B cell (primary cell): ENCODE measurements around the gene NT5DC3. TPM values are rescaled to one million over a fixed set of nuclear protein-coding genes. Genes with fewer than 3 reads are reported as not detected.

ENCODE experiments used
- ATAC-seq: fragments of 200-7000 bp; cut with Tn5 transposase; one replicate; pipeline ENCODE4 v1.10.0; 2021; ENCODE audit warnings: low read depth, mild to moderate bottlenecking, moderate number of reproducible peaks, moderate library complexity
- CTCF ChIA-PET: fragments of 350-600 bp; sonication (Branson Sonifier 250); formaldehyde crosslinking; loops from one replicate; lab custom pipeline; 2021; ENCODE audit warnings: antibody characterized with exemption, inconsistent platforms; lab: Charles Lee
- POLR2A ChIA-PET: fragments of 350-600 bp; sonication (Branson Sonifier 250); formaldehyde crosslinking; loops from one replicate; lab custom pipeline; 2021; ENCODE audit warnings: antibody characterized with exemption; lab: Charles Lee
- DNase-seq: peaks from one replicate; pipeline ENCODE4 v3.0.0; 2013
- H2AFZ ChIP-seq: 2 replicates; pipeline ENCODE4 v1.6.1; 2012; ENCODE audit warnings: mild to moderate bottlenecking, low read depth, low read length; ENCODE audit not compliant: insufficient read depth, poor library complexity, severe bottlenecking
- H3K27ac ChIP-seq, 2 donors: 1 replicate in 1 of 2; 2 replicates in 1 of 2; pipeline ENCODE4 v1.5.1; 2012 to 2013; ENCODE audit warnings: low read length in 2 of 2, mild to moderate bottlenecking in 2 of 2, moderate library complexity in 1 of 2
- H3K27me3 ChIP-seq, 4 experiments: fragments of 200-600 bp in 1 of 4; sonication (generic) in 1 of 4; replicated peaks in 1 of 4; 1 replicate in 2 of 4; 2 replicates in 2 of 4; pipeline versions ENCODE4 v1.6.1 to v1.7.0; 2013 to 2016; ENCODE audit warnings: low read length in 3 of 4, mild to moderate bottlenecking in 2 of 4, mixed read lengths in 1 of 4, moderate library complexity in 1 of 4; ENCODE audit not compliant: insufficient read depth in 4 of 4, control insufficient read depth in 3 of 4; ENCODE audit errors: control extremely low read depth in 1 of 4
- H3K36me3 ChIP-seq, 2 experiments: replicated peaks in 1 of 2; 1 replicate in 1 of 2; 2 replicates in 1 of 2; pipeline versions ENCODE4 v1.6.1 to v1.7.1; 2013; ENCODE audit warnings: low read length in 1 of 2; ENCODE audit not compliant: insufficient read depth in 2 of 2, control insufficient read depth in 1 of 2; ENCODE audit errors: control extremely low read depth in 1 of 2, extremely low read depth in 1 of 2
- H3K4me1 ChIP-seq, 2 donors: fragments of 200-600 bp in 1 of 2; sonication (generic) in 1 of 2; 1 replicate in 1 of 2; 2 replicates in 1 of 2; pipeline versions ENCODE4 v1.5.1 to v1.6.1; 2013 to 2017; ENCODE audit warnings: low read length in 2 of 2; ENCODE audit not compliant: control insufficient read depth in 2 of 2, insufficient read depth in 2 of 2
- H3K4me2 ChIP-seq: replicated peaks from 2 replicates; pipeline ENCODE3; 2012; ENCODE audit warnings: mild to moderate bottlenecking, low read depth, low read length; ENCODE audit not compliant: poor library complexity, severe bottlenecking
- H3K4me3 ChIP-seq, 5 experiments: fragments of 200-600 bp in 1 of 5; sonication (generic) in 1 of 5; 1 replicate in 3 of 5; 2 replicates in 2 of 5; pipeline versions ENCODE4 v1.5.1 to v1.7.0; 2011 to 2016; ENCODE audit warnings: low read length in 4 of 5, mild to moderate bottlenecking in 4 of 5, low read depth in 2 of 5, control low read depth in 1 of 5, moderate library complexity in 1 of 5; ENCODE audit not compliant: insufficient read depth in 1 of 5; ENCODE audit errors: control extremely low read depth in 1 of 5, extremely low read depth in 1 of 5
- H3K79me2 ChIP-seq: fragments of 200-600 bp; sonication (generic); one replicate; pipeline ENCODE4 v1.6.0; 2016; ENCODE audit warnings: low read length; ENCODE audit not compliant: control insufficient read depth, insufficient read depth
- H3K9ac ChIP-seq: fragments of 200-600 bp; sonication (generic); 2 replicates; pipeline ENCODE4 v1.6.1; 2017; ENCODE audit warnings: mild to moderate bottlenecking, low read length, moderate library complexity
- H3K9me3 ChIP-seq, 3 donors: one replicate each; pipeline versions ENCODE4 v1.6.1 to v1.7.1; 2013; ENCODE audit warnings: low read length in 2 of 3; ENCODE audit not compliant: control insufficient read depth in 2 of 3, insufficient read depth in 1 of 3; ENCODE audit errors: control extremely low read depth in 1 of 3
- H4K20me1 ChIP-seq: 2 replicates; pipeline ENCODE4 v1.6.0; 2012; ENCODE audit warnings: mild to moderate bottlenecking, low read length; ENCODE audit not compliant: insufficient read depth, control insufficient read depth, poor library complexity, severe bottlenecking
- H3K27ac Mint-ChIP-seq: one replicate; pipeline ENCODE4 v1.8.0; 2021; ENCODE audit warnings: mixed read lengths
- H3K27me3 Mint-ChIP-seq: one replicate; pipeline ENCODE4 v1.8.0; 2021; ENCODE audit warnings: mixed read lengths
- H3K4me1 Mint-ChIP-seq: one replicate; pipeline ENCODE4 v1.8.0; 2021; ENCODE audit warnings: mixed read lengths
- H3K4me3 Mint-ChIP-seq: one replicate; pipeline ENCODE4 v1.8.0; 2021; ENCODE audit warnings: mixed read lengths
- H3K9me3 Mint-ChIP-seq: one replicate; pipeline ENCODE4 v1.8.0; 2022; ENCODE audit warnings: mixed read lengths; ENCODE audit not compliant: insufficient read depth
- EZH2 ChIP-seq: IDR thresholded peaks from 2 replicates; pipeline ENCODE4 v1.6.1; 2012; ENCODE audit warnings: borderline replicate concordance, low read depth, mild to moderate bottlenecking, moderate library complexity, low read length; ENCODE audit not compliant: insufficient read depth, poor library complexity, severe bottlenecking
- WGBS: methylation state at CpG from one replicate; pipeline ENCODE4 v1.1.5; 2013; ENCODE audit warnings: missing lambda C conversion rate; ENCODE audit not compliant: insufficient coverage; 5-methylcytosine and 5-hydroxymethylcytosine counted together
- intact Hi-C: fragments of 100-400 bp; cut with micrococcal nuclease; formaldehyde crosslinking; loops from one replicate; pipeline ENCODE4 v1.10.0; 2022
- polyA plus RNA-seq: library from polyadenylated mRNA; depleted of rRNA; stranded (reverse); fragments of >200 nt; gene quantifications from 2 replicates; pipeline ENCODE4 v1.2.3, GENCODE V29; 2012
- total RNA-seq, 2 donors: library from RNA; stranded (reverse); fragments of 120-200 nt in 1 of 2; gene quantifications; 1 replicate in 1 of 2; 2 replicates in 1 of 2; pipeline versions ENCODE4 v1.2.3 to v1.2.4, GENCODE V29; 2013 to 2022
- TF ChIP-seq, protein P1 (sequence below): fragments of 200-600 bp; IDR thresholded peaks from one replicate; pipeline ENCODE4 v1.8.0; 2022; ENCODE audit warnings: antibody characterized with exemption, mild to moderate bottlenecking

NT5DC3 gene
- total and polyA plus RNA-seq, 2 donors (not counting 1 experiment from before 2014, with no cell fraction given), result 4.4 to 10.6 TPM

GRCh38 chr12:103883908-103884307, 42.9 kb upstream of the NT5DC3 start:
- no peaks in the 10 kb centered on the region for H3K9me3 ChIP-seq
- POLR2A ChIA-PET, result interaction anchor here (0.7 to 1.0 kb wide), 2 partner anchors 46 to 82 kb away, joined by 3 to 5 read pairs; partner anchors contain the start of genes HSP90B1 and TDG

More at GRCh38 chr12:103883908-103884307, 42.9 kb upstream of the NT5DC3 start:
- Mint-ChIP-seq H3K9me3 (no peaks in the 10 kb centered on the region), H3K4me1 (peaks cover 22% of the 10 kb centered on the region), H3K27me3 (no peaks in the 10 kb centered on the region), H3K4me3 (no peak overlapping the region), H3K27ac (no peak overlapping the region)
- Histone ChIP-seq H3K36me3 (no peaks in the 10 kb centered on the region), H2AFZ (no peak overlapping the region), H4K20me1 (no peaks in the 10 kb centered on the region), H3K4me2 (no peak overlapping the region), H3K9ac (no peak overlapping the region), H3K4me1 (peaks cover 11 to 15% of the 10 kb centered on the region in 2 donors), H3K27me3 (no peaks in the 10 kb centered on the region), H3K4me3 (no peak overlapping the region), H3K27ac (no peak overlapping the region), H3K79me2 (no peaks in the 10 kb centered on the region)
- TF ChIP-seq, protein P1, sequence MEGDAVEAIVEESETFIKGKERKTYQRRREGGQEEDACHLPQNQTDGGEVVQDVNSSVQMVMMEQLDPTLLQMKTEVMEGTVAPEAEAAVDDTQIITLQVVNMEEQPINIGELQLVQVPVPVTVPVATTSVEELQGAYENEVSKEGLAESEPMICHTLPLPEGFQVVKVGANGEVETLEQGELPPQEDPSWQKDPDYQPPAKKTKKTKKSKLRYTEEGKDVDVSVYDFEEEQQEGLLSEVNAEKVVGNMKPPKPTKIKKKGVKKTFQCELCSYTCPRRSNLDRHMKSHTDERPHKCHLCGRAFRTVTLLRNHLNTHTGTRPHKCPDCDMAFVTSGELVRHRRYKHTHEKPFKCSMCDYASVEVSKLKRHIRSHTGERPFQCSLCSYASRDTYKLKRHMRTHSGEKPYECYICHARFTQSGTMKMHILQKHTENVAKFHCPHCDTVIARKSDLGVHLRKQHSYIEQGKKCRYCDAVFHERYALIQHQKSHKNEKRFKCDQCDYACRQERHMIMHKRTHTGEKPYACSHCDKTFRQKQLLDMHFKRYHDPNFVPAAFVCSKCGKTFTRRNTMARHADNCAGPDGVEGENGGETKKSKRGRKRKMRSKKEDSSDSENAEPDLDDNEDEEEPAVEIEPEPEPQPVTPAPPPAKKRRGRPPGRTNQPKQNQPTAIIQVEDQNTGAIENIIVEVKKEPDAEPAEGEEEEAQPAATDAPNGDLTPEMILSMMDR, result no peak
- TF ChIP-seq EZH2, result no peak
- CTCF ChIA-PET, result interaction anchor here (0.6 to 2.2 kb wide), 17 partner anchors 11 to 229 kb away, joined by 3 to 43 read pairs (median 4); partner anchors contain the start of gene HSP90B1
- ATAC-seq (no peak), DNase-seq (no peak)
- no CpG with 5 or more reads among the region's 2 CpGs for WGBS
- intact Hi-C loops, result loop anchor here (1.0 to 5.0 kb wide), 3 partner anchors 44 to 94 kb away; partner anchors contain the start of gene TDG
